ENCODE measurements around the gene CEP104.
"Not testable (repeated sequence)": the region's sequence is repeated elsewhere in the genome, so short reads cannot be mapped to it uniquely, and the experiment has no call there.

Gene CEP104

DNA sequence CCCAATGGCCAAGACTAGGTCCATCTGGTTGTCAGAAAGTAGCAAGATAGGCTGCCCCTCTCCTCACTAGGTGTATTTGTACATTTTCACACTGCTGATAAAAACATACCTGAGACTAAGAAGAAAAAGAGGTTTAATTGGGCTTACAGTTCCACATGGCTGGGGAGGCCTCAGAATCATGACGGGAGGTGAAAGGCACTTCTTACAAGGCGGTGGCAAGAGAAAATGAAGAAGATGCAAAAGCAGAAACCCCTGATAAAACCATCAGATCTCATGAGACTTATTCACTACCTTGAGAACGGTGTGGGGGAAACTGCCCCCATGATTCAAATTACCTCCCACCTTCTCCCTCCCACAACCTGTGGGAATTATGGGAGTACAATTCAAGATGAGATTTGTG, 56.2 kb downstream of the CEP104 start:
- not testable (repeated sequence) for H3K27ac Mint-ChIP-seq, H3K4me3 Mint-ChIP-seq, H3K36me3 Mint-ChIP-seq, DNase-seq, H3K9me3 Mint-ChIP-seq
- H3K4me1 Mint-ChIP-seq, result peaks cover 16% of the 10 kb centered on the region
- peaks cover 29% of the 10 kb centered on the region for H3K27me3 Mint-ChIP-seq
- CTCF ChIA-PET, result interaction anchor here (1.6 to 2.5 kb wide), 4 partner anchors 20 to 45 kb away, joined by 3 to 12 read pairs (median 7); no protein-coding TSS in a partner anchor

DNA sequence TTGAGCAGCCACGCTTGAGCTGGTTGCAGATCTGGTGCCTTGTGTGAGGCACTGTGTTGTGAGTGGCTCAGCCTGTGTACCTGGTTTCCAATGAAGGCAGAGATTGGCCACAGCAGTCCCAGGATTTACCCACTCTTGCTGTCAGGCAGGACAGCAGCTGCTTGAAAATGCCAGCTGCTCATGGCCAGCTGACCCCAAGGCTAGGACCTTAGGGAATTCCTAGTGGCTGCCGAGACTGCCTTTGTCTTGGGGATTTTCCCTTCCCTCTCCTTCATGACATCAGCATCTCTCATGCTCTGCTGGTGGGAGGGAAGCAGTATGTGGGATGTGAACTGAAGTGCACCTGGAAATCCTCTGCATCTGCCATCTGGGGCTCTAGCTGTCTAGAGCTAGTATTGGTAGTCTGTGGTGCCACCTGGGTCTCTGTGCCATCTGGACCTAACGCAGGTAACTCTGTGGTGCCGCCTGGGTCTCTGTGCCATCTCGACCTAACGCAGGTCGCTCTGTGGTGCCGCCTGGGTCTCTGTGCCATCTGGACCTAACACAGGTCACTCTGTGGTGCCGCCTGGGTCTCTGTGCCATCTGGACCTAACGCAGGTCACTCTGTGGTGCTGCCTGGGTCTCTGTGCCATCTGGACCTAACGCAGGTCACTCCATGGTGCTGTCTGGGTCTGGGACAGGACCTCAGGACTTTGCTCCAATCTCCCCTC, 56.9 kb downstream of the CEP104 start:
- no peaks in the 10 kb centered on the region for H3K9me3 Mint-ChIP-seq
- H3K27me3 Mint-ChIP-seq, result peaks cover 26% of the 10 kb centered on the region
- CTCF ChIA-PET, result interaction anchor here (1.0 to 1.7 kb wide), 3 partner anchors 21 to 27 kb away, joined by 3 to 8 read pairs (median 4); no protein-coding TSS in a partner anchor
- H3K36me3 Mint-ChIP-seq, result peaks cover 5% of the 10 kb centered on the region
- no peak for DNase-seq
- H3K4me3 Mint-ChIP-seq, result no peak overlapping the region
- peak overlapping the region; percentile 49 for H3K27ac Mint-ChIP-seq
- peaks cover 20% of the 10 kb centered on the region for H3K4me1 Mint-ChIP-seq

- Mint-ChIP-seq H3K9me3 (no peaks in the 10 kb centered on the region), H3K27ac (peak within 1 kb of the TSS; percentile 93), H3K27me3 (peaks cover 21% of the 10 kb centered on the region), H3K36me3 (peaks cover 14% of the 10 kb centered on the region), H3K4me3 (peak within 1 kb of the TSS; percentile 90), H3K4me1 (peaks cover 44% of the 10 kb centered on the region)
- DNase-seq, result peak; percentile 97
- CTCF ChIA-PET, result interaction anchor here (1.0 to 1.5 kb wide), 3 partner anchors 9 to 29 kb away, joined by 3 read pairs; no protein-coding TSS in a partner anchor
Observed at GRCh38 chr1:3796215-3797061, 60.6 kb downstream of the CEP104 start, which contains the start of gene LRRC47. Gene LRRC47 (minus strand): TSS chr1:3796498. CDS start chr1:3796476, 22 bp downstream.

- Mint-ChIP-seq H3K4me3 (peak overlapping the region; percentile 85), H3K36me3 (peaks cover 14% of the 10 kb centered on the region), H3K27me3 (peaks cover 14% of the 10 kb centered on the region), H3K4me1 (peaks cover 40% of the 10 kb centered on the region), H3K27ac (peak overlapping the region; percentile 84), H3K9me3 (no peaks in the 10 kb centered on the region)
- DNase-seq, result peak; percentile 38
- CTCF ChIA-PET, result interaction anchor here (1.5 kb wide), 1 partner anchor 10 kb away, joined by 3 read pairs; no protein-coding TSS in a partner anchor
Observed at GRCh38 chr1:3795453-3796214, 61.4 kb downstream of the CEP104 start.

DNA sequence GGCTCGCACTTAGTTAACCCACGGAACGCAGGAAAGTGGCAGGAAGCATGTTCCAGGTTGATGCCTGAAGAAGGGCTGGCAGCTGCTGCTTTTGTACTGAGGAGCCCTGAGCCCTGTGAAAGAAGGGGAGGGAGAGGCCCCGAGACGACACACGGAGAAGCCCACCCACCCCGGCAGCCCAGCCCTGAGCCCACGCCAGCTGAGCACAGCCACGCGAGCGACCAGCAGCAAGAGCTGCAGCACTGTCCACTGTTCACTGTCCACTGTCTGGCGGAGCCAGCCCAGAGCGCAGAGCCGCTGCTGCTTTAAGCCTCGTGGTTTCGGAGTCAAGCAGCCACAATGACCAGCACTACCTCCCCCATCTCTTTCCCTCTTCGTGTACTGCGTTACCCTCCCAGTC, 66.1 kb downstream of the CEP104 start:
- no peak for DNase-seq
- CTCF ChIA-PET, result no interaction called here
- H3K4me1 Mint-ChIP-seq, result peaks cover 37% of the 10 kb centered on the region
- no peaks in the 10 kb centered on the region for H3K27me3 Mint-ChIP-seq
- H3K9me3 Mint-ChIP-seq, result no peaks in the 10 kb centered on the region
- H3K4me3 Mint-ChIP-seq, result no peak overlapping the region
- no peak overlapping the region for H3K27ac Mint-ChIP-seq
- H3K36me3 Mint-ChIP-seq, result peaks cover 14% of the 10 kb centered on the region

- Mint-ChIP-seq H3K4me3 (no peak overlapping the region), H3K27me3 (no peaks in the 10 kb centered on the region), H3K36me3 (peaks cover 15% of the 10 kb centered on the region), H3K4me1 (peaks cover 36% of the 10 kb centered on the region), H3K27ac (no peak overlapping the region), H3K9me3 (no peaks in the 10 kb centered on the region)
- CTCF ChIA-PET, result interaction anchor here (0.9 kb wide), 1 partner anchor 14 kb away, joined by 3 read pairs; no protein-coding TSS in a partner anchor
- no peak for DNase-seq
Observed at GRCh38 chr1:3790500-3790923, 66.5 kb downstream of the CEP104 start.

- Mint-ChIP-seq H3K36me3 (peaks cover 20% of the 10 kb centered on the region), H3K27ac (no peak overlapping the region), H3K4me1 (peaks cover 30% of the 10 kb centered on the region), H3K4me3 (no peak overlapping the region), H3K9me3 (no peaks in the 10 kb centered on the region), H3K27me3 (no peaks in the 10 kb centered on the region)
- CTCF ChIA-PET, result interaction anchor here (0.9 kb wide), 1 partner anchor 14 kb away, joined by 3 read pairs; no protein-coding TSS in a partner anchor
- DNase-seq, result no peak
Observed at GRCh38 chr1:3789421-3790300, 67.3 kb downstream of the CEP104 start.

DNA sequence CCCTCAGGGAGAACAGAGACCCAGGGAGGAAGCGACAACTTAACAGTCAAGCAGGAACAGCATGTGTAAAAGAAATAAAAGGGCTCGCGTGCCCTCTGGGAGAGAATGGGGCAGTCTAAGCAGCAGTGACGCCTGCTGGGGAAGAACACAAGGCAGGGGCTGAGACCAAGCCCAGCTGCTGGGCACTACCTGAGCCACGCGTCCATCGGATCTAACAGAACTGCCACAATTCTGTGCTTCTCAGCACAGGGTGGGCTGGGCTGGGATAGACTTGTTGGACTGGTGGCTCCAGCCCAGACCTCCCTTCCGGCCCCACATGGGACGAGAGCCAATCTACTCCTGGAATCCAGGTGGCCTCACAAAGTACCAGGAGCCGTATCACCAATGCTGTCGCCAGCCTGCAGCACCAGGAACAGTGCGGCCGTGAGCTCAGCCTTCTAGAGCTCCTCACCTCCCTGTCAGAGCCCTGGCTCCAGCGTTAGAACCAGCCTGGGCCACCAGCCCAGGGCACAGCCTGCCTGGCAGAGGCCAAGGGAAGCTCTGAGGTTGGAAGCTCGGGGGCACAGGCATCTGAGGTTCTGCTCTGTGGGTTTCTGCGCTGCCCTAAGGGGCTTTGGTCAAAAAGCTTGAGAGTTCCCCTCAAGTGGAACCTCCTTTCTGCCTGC, 68.1 kb downstream of the CEP104 start:
- Mint-ChIP-seq H3K4me1 (peaks cover 22% of the 10 kb centered on the region), H3K27ac (no peak overlapping the region), H3K27me3 (no peaks in the 10 kb centered on the region), H3K36me3 (peaks cover 28% of the 10 kb centered on the region), H3K9me3 (no peaks in the 10 kb centered on the region), H3K4me3 (no peak overlapping the region)
- CTCF ChIA-PET, result interaction anchor here (0.7 kb wide), 1 partner anchor 1244 kb away, joined by 3 read pairs; no protein-coding TSS in a partner anchor
- DNase-seq, result no peak

DNA sequence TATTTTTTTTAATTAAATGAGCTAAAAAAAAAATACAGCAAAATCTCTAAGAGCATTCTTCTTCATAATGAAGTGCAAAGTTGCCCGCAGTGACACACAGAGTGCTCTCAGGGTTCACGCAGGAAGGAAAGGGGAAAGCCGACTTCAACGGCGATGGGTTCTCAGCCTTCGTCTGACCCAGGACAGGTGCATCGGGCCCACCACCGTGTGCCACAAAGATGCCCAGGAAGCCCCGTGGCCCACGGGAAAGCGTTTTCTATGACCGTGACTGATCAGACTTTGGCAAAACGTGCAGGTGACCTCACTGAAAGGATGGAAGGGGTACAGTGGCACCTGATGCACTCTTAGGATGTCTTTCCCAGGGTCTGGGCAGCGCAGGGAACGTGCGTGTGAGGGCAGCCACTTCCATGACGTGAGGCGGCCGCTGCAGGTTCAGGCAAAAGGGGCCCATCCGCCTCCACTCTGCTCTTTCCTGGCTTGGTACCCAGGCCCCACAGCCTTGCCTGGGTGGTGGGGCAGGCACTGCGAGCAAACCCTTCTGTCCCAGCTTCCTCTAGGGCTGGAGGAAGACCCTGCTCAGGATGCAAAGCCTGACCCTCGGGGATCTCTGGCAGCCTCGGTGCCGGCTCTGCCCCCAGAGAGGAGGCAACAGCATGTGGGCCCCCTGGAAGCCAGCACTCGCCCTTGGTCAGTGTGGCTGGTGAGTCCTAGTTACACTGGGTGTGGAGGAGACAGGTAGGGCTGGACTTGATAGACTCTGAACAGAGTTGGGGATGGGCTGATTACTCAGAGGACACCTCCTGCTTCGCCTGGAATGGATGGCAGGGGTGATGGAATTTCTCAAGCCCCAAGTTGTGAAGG, 69.0 kb downstream of the CEP104 start:
- Mint-ChIP-seq H3K4me1 (peaks cover 14% of the 10 kb centered on the region), H3K27ac (peak overlapping the region; percentile 68), H3K4me3 (no peak overlapping the region), H3K36me3 (peaks cover 27% of the 10 kb centered on the region), H3K9me3 (no peaks in the 10 kb centered on the region), H3K27me3 (no peaks in the 10 kb centered on the region)
- CTCF ChIA-PET, result interaction anchor here (1.1 kb wide), 1 partner anchor 12 kb away, joined by 3 read pairs; no protein-coding TSS in a partner anchor
- no peak for DNase-seq

GRCh38 chr1:3787349-3787715, 69.7 kb downstream of the CEP104 start:
- CTCF ChIA-PET, result interaction anchor here (1.1 kb wide), 1 partner anchor 11 kb away, joined by 3 read pairs; no protein-coding TSS in a partner anchor
- H3K36me3 Mint-ChIP-seq, result peaks cover 31% of the 10 kb centered on the region
- no peak overlapping the region for H3K4me3 Mint-ChIP-seq
- H3K27ac Mint-ChIP-seq, result no peak overlapping the region
- DNase-seq, result no peak
- H3K9me3 Mint-ChIP-seq, result no peaks in the 10 kb centered on the region
- peaks cover 12% of the 10 kb centered on the region for H3K4me1 Mint-ChIP-seq
- H3K27me3 Mint-ChIP-seq, result no peaks in the 10 kb centered on the region

- H3K27me3 Mint-ChIP-seq, result no peaks in the 10 kb centered on the region
- H3K36me3 Mint-ChIP-seq, result peaks cover 33% of the 10 kb centered on the region
- no peak overlapping the region for H3K4me3 Mint-ChIP-seq
- H3K9me3 Mint-ChIP-seq, result no peaks in the 10 kb centered on the region
- peaks cover 8% of the 10 kb centered on the region for H3K4me1 Mint-ChIP-seq
- no peak for DNase-seq
- H3K27ac Mint-ChIP-seq, result peak overlapping the region; percentile 52
- CTCF ChIA-PET, result interaction anchor here (1.1 kb wide), 1 partner anchor 11 kb away, joined by 3 read pairs; no protein-coding TSS in a partner anchor
Observed at GRCh38 chr1:3786468-3787348, 70.3 kb downstream of the CEP104 start.

All from activated naive CD4-positive, alpha-beta T cell treated with anti-CD3 and anti-CD28 coated beads, Interleukin-2, amount 10 ng/mL, durations not matched to agents 7 days and 5 days (primary cell).